ENCODE data around the gene SLC8A1.

GRCh38 chr2:40367032-40367431, 84.9 kb downstream of the SLC8A1 start:
- TF ChIP-seq POLR2A (IDR thresholded peaks at IDR 0.05) (no peak), CTCF (IDR thresholded peaks at IDR 0.05) (no peak)
